CD4-positive, alpha-beta T cell treated with Interleukin-10 for 1 hour (primary cell): Measurements from ENCODE around the gene SMAD5.

Experiments used
- DNase-seq: peaks from one replicate; pipeline ENCODE4 v3.0.0-alpha.2; 2020

SMAD5 gene

DNA sequence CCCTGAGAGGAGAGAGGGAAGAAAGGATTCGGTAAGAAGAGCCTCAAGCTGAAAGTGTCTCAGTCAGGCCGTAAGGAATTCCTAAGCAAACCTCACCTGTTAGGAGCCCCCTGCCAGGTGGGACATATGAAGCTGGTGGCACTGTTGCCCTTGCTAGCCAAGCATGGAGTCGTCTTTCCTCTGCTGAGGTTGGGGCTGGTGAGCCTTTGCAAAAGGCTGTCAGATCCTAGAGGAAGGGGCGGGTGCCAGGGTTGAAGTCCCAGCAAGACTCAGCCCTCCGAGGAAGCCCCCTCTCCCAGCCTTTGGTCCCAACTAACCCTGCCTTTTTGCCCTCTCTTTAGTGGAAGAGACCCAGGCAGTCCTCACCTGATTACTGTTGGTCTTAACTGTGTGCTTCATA is 65.8 kb downstream of the SMAD5 start:
- no peak for DNase-seq

DNA sequence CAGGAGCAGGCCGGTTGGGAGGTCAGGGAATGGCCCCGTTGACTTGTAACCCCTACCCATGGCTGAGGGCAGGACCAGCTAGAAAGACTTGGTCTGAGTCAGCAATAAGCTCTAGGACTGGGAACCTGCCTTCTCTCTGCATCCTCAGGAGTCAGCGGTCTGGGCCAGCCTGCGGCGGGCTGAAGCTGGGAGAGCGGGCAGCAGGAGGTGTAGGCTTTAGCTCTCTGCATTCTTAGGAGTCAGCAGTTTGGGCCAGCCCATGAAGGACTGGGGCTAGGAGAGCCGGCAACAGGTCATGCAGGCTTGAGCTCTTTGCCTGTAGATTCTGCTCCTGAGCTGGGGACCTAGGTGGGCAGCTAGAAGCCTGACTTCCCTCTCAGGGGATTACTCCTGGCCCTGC is 66.8 kb downstream of the SMAD5 start:
- DNase-seq, result no peak

DNA sequence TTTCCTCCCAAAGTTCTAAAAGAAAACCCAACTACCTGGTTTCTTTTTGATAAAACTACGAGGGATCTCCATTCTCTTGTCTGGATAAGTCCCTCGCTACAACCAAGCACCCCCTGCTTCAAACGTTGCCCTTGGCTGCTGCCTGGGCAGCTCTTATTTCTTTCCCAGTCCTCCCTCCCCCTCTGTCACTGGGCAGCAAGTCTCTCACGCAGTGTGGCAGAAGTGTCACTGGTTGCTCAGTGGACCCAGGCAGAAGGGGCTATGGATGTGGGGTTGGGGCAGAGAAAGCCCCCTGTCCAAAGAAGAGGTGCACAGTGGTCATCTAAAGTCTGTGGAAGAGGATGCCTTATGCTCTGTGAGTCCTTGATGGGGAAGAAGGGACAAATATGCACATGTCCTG is 67.5 kb downstream of the SMAD5 start:
- no peak for DNase-seq

DNA sequence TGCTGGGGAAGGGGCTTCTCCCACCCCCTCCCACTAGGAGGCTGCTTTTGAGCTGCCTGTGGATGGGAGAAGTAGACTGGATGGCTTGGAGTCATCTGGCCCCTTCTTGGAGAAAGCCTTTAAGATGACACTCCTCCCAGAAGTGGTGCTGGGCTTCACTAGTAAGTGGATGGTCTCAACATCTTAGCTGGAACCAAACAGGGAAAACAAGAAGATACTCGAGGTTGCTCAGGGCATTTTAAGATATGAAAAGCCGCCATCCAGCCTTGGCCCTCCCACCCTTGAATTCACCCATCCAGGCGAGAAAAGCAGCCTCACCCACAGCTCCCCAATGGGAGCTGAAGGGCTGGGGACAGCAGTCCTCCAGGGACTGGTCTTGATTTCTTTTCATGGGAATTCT is 68.1 kb downstream of the SMAD5 start:
- DNase-seq, result no peak

DNA sequence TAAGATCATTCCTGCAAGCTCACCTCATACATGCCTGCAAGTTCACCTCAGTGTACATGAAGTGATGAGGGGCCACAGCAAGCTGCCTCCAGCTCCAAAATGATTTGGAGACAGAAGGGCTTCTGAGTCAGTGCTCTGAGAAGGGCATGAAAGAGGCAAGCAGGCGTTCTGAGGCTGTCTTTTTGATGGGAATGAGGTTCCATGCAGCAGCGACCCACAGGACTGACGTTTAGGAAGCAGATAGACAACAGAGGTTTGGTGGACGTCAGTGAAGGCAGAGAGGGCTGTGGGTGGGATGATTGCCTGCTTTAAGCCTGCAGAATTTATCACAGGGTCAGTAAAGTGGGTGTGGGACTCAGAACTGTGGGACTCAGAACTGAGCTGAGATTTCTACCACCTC is 69.2 kb downstream of the SMAD5 start:
- no peak for DNase-seq

GRCh38 chr5:136202469-136203205 is 70.0 kb downstream of the SMAD5 start:
- no peak for DNase-seq

DNA sequence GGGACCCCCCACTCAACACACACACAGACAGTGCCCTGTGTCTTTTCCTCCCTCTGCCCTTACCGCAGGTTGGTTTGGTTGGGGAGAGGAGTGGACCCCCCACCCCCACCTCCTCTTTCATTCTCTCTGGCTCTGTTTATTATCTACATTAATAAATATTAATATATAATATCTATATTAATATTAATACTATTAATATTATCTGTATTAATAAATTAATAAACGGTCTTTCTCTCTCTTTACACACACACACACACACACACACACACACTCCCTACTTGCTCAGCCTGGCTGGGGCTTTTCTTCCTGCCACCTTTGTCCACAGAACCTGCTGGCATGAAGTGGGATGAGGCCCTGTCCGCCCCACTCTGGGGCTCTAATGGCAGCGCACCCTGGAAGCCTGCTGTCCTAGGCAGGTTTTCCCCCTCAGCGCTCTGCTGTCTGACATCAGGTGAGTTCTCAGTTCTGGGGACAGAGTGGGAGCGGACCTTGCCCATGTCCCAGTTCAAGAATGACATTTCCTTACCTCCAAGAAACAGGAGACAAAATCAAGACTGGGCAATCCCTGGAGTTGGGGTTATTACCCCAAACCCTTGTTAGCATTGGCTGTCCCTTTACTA is 70.8 kb downstream of the SMAD5 start:
- no peak for DNase-seq

GRCh38 chr5:136205061-136205702 is 72.5 kb downstream of the SMAD5 start:
- DNase-seq, result no peak

- DNase-seq, result no peak
Measured at GRCh38 chr5:136205941-136206340, 73.3 kb downstream of the SMAD5 start.

GRCh38 chr5:136206361-136206760 is 73.7 kb downstream of the SMAD5 start:
- no peak for DNase-seq

DNA sequence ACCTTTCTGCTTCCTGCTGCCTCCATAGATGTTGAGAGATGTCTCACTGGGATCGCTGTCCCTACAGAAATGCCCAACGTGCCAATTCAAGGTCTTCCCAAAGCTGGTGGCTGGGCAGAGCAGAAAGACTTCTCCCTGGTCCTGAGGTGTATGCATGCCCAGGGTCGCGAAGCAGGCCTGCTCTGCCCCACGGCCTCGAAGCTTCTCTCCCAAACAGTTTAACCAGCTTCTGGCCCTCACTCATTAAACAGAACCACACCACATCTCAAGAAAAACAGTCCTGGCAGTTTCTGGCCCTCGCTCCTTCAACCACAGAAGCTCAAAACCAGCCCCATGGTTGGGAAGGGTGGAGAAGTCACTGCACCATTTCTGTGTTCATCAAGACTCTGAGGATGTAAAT is 75.0 kb downstream of the SMAD5 start:
- no peak for DNase-seq

- no peak for DNase-seq
Measured at GRCh38 chr5:136208916-136209315, 76.3 kb downstream of the SMAD5 start.

GRCh38 chr5:136209346-136209910 is 76.8 kb downstream of the SMAD5 start:
- no peak for DNase-seq

DNA sequence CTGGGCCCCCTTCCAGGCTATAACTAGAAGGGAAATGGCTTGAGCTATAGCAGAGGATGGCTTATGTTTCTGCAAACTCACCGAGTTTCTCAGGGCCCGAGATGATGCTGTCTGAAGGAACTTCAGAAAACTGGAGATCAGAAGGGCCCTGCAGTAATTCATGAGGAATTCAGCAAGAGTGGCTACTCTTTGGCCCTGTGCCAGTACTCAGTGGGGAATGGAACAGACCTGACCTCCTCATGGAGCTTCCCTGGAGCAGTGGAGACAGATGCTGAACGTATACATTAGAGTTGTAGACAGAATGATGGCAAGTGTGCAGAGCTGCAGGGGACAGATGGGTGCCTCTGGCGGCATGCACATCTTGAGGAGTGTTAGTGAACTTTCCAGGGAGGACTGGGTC is 77.6 kb downstream of the SMAD5 start:
- DNase-seq, result no peak

- no peak for DNase-seq
Measured at GRCh38 chr5:136211282-136212040, 78.8 kb downstream of the SMAD5 start.

DNA sequence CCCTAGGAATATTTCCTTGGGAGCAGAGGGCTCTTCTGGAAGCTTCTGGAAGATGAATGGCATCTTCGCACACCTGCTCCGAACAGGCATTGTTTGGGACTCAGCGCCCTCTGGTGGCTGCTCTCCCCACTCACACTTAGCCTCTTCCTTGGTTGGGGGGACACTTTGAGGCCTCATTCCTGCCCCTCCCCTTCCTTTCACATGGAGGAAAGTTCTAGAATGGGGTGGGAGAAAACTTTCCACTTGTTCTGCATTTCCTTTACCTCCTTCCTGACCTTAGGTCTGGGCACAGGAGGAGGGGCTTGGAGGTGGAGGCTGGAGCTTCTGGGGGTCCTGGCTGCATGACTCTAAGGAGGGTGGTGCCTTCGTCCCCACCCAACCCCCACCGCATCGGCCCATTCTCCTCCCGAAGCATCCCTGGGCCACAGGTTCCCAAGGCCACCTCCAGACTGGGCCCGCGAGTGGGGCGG is 79.6 kb downstream of the SMAD5 start:
- peak; percentile 36 for DNase-seq

- no peak for DNase-seq
Measured at GRCh38 chr5:136213919-136214493, 81.4 kb downstream of the SMAD5 start.

- DNase-seq, result no peak
Measured at GRCh38 chr5:136215812-136216211, 83.2 kb downstream of the SMAD5 start.

GRCh38 chr5:136216230-136216629 is 83.6 kb downstream of the SMAD5 start:
- no peak for DNase-seq

DNA sequence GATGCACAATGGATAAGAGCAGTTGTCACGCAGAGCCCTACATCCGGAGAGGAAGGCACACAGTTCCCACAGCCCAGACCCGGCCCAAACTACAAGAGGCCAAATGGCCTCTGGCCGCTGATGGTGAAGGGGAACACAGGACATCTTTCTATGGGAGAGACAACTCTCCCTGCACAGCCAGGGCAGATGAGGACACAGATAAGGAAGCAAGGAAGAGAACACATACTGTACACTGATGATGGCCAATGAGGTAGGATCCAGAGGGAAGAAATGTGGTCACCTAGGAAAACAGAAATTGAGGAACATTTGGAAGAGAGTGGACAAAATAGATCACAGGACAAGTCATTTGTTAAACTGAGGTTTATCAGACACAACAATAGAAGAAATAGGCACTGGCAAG is 88.7 kb downstream of the SMAD5 start:
- no peak for DNase-seq

- DNase-seq, result no peak
Measured at GRCh38 chr5:136222580-136223235, 90.1 kb downstream of the SMAD5 start.

DNA sequence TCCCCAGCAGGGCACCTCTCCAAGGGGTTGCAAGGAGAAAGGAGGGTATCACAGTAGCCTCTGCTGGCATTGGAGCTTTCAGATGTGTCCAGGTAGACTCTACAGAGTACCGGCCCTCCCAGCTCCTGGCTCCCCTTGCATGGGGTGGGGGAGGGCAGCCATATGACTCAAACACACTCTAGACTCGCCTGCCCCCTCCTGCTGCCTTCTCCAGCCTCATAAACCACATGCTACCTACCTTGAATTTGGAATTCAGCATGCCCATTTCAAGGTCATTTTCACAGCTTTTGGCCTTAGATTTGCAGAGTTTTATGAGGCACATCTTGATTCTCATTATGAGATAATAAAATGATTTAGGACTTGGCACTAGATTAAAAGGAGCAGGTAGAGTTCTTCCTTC is 93.2 kb downstream of the SMAD5 start:
- no peak for DNase-seq
